Measurements from ENCODE around the gene USF1.

DNA sequence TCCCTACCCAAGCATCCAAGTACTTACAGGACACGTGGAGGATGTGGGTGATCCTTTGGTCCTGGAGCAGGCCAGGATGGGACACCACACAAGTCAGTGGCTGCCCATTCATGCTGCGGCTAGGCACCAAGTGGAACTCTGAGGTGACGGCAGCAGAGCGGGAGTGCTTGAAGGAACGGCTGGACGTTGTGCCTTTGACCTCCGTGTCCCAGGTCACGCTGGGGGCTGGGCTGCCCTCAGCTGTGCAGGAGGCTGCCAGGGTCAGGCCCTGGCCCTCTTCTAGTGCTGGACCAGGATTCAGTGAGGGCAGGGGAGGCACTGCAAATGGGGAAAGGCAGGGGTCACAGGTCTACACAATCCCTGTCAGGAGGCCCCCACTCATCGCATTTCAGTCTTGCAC, 31.6 kb upstream of the USF1 start:
- no peak for TF ChIP-seq CTCF (optimal IDR thresholded peaks at IDR 0.05 in 1 of 3, IDR thresholded peaks at IDR 0.05 in 1 of 3, conservative IDR thresholded peaks at IDR 0.05 in 1 of 3; ENCODE audit: extremely low read depth in 1 of 3, insufficient read depth in 2 of 3, low read length in 3 of 3)
- no peak for TF ChIP-seq EZH2 (IDR thresholded peaks at IDR 0.05; ENCODE audit: low read length)

Measured in keratinocyte (primary cell).